ENCODE results near the gene DMRTC2. TPM values are rescaled to one million over a fixed set of nuclear protein-coding genes. Genes with fewer than 3 reads are reported as not detected.

DMRTC2 gene
- total RNA-seq, 4 donors from 2014 or later = not detected

GRCh38 chr19:41876847-41877832 lies 32.3 kb downstream of the DMRTC2 start, which contains the start of gene CD79A:
Gene CD79A, plus strand, starts transcription at chr19:41877279. Its CDS starts 26 bp downstream, at chr19:41877305.
- DNase-seq (ENCODE audit: low spot score in 2 of 2) = no peak
- peaks cover 0 to 8% (median 0%) of the 10 kb centered on the region in 3 donors for H3K36me3 ChIP-seq
- TF ChIP-seq CTCF (IDR thresholded peaks at IDR 0.05) = no peak
- H3K9me3 ChIP-seq = no peaks in the 10 kb centered on the region
- H3K27me3 ChIP-seq = no peaks in the 10 kb centered on the region
- WGBS, 2 donors = 49 to 68% methylated on average over 8 to 9 of the region's 9 CpGs
- H3K4me3 ChIP-seq = peak within 1 kb of the TSS in 1 of 4 donors; percentile 36
- peak within 1 kb of the TSS in 1 of 4 donors; percentile 75 for H3K27ac ChIP-seq
- H3K4me1 ChIP-seq = peaks cover 0 to 10% (median 1%) of the 10 kb centered on the region in 4 donors

GRCh38 chr19:41877916-41878905 lies 33.4 kb downstream of the DMRTC2 start:
- WGBS, 2 donors = 65 to 66% methylated on average over 13 to 17 of the region's 17 CpGs
- peak overlapping the region in 1 of 4 donors; percentile 75 for H3K27ac ChIP-seq
- no peaks in the 10 kb centered on the region for H3K36me3 ChIP-seq
- TF ChIP-seq CTCF (IDR thresholded peaks at IDR 0.05) (no peak), POLR2A (IDR thresholded peaks at IDR 0.05) (no peak), EP300 (IDR thresholded peaks at IDR 0.05) (no peak)
- DNase-seq (ENCODE audit: low spot score in 2 of 2) = no peak
- H3K27me3 ChIP-seq = no peaks in the 10 kb centered on the region
- H3K9me3 ChIP-seq = no peaks in the 10 kb centered on the region
- H3K4me1 ChIP-seq = peaks cover 0 to 9% (median 2%) of the 10 kb centered on the region in 4 donors
- peak overlapping the region in 1 of 4 donors; percentile 36 for H3K4me3 ChIP-seq

GRCh38 chr19:41879080-41879479 lies 34.2 kb downstream of the DMRTC2 start:
- Histone ChIP-seq H3K4me1 (peaks cover 0 to 9% (median 2%) of the 10 kb centered on the region in 4 donors), H3K36me3 (no peaks in the 10 kb centered on the region), H3K27me3 (no peaks in the 10 kb centered on the region), H3K9me3 (no peaks in the 10 kb centered on the region), H3K4me3 (no peak overlapping the region), H3K27ac (no peak overlapping the region)
- no peak for TF ChIP-seq EP300 (IDR thresholded peaks at IDR 0.05)
- TF ChIP-seq POLR2A (IDR thresholded peaks at IDR 0.05) = no peak
- TF ChIP-seq CTCF (IDR thresholded peaks at IDR 0.05) = no peak
- no peak for DNase-seq (ENCODE audit: low spot score in 2 of 2)
- 75 to 84% methylated on average over 4 to 21 of the region's 21 CpGs for WGBS, 2 donors

GRCh38 chr19:41879670-41880328 lies 35.0 kb downstream of the DMRTC2 start:
- no peaks in the 10 kb centered on the region for H3K9me3 ChIP-seq
- peaks cover 0 to 14% (median 4%) of the 10 kb centered on the region in 4 donors for H3K4me1 ChIP-seq
- no peaks in the 10 kb centered on the region for H3K27me3 ChIP-seq
- H3K36me3 ChIP-seq = no peaks in the 10 kb centered on the region
- H3K27ac ChIP-seq = no peak overlapping the region
- no peak for TF ChIP-seq POLR2A (IDR thresholded peaks at IDR 0.05)
- TF ChIP-seq CTCF (IDR thresholded peaks at IDR 0.05) = no peak
- DNase-seq (ENCODE audit: low spot score in 2 of 2) = no peak
- 73 to 80% methylated on average over 7 of the region's 7 CpGs for WGBS, 2 donors
- H3K4me3 ChIP-seq = no peak overlapping the region

Measured in tibial nerve (tissue), 4 donors.